Measurements from ENCODE around the gene MYO7B. TPM values are rescaled to one million over a fixed set of nuclear protein-coding genes. Genes with fewer than 3 reads are reported as not detected.

MYO7B gene
- total and polyA plus RNA-seq, 9 of the 15 experiments (the other 6 are each of a cell fraction or from before 2014, with no cell fraction given) = 0.08 TPM; not detected in 8

DNA sequence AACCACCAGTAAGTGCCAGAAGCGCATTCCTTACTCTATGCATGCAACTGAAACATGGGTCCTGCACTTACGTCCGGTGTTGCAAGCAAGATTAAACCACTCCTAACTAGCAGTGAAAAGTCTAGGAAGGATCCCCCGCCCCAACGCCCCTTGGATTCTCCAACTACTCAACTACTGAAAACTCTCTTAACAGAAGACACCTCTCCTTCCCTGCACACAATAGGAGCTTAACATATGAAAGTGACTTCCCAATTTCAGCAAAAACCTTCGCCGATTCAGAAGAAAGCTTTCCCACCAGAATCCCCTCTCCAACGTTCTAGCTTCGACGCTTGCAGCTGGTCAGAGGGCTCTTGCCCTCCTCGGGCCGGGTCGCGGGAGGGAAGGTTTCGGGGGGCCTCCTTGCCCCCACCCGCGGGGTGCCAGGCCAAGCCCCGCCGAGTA lies 9.8 kb upstream of the MYO7B start (continued):
- TF ChIP-seq, protein P1, sequence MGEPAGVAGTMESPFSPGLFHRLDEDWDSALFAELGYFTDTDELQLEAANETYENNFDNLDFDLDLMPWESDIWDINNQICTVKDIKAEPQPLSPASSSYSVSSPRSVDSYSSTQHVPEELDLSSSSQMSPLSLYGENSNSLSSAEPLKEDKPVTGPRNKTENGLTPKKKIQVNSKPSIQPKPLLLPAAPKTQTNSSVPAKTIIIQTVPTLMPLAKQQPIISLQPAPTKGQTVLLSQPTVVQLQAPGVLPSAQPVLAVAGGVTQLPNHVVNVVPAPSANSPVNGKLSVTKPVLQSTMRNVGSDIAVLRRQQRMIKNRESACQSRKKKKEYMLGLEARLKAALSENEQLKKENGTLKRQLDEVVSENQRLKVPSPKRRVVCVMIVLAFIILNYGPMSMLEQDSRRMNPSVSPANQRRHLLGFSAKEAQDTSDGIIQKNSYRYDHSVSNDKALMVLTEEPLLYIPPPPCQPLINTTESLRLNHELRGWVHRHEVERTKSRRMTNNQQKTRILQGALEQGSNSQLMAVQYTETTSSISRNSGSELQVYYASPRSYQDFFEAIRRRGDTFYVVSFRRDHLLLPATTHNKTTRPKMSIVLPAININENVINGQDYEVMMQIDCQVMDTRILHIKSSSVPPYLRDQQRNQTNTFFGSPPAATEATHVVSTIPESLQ (CRISPR knock-in tag; IDR thresholded peaks at IDR 0.05) = no peak
- TF ChIP-seq ZNF589 (CRISPR knock-in tag; IDR thresholded peaks at IDR 0.05; ENCODE audit: low read depth) (no peak), CHD1 (IDR thresholded peaks at IDR 0.05; ENCODE audit: low read length) (peak; percentile 80), ZNF445 (CRISPR knock-in tag; IDR thresholded peaks at IDR 0.05; ENCODE audit: low read depth) (no peak), ZFPM2 (CRISPR knock-in tag; IDR thresholded peaks at IDR 0.05) (no peak)

DNA sequence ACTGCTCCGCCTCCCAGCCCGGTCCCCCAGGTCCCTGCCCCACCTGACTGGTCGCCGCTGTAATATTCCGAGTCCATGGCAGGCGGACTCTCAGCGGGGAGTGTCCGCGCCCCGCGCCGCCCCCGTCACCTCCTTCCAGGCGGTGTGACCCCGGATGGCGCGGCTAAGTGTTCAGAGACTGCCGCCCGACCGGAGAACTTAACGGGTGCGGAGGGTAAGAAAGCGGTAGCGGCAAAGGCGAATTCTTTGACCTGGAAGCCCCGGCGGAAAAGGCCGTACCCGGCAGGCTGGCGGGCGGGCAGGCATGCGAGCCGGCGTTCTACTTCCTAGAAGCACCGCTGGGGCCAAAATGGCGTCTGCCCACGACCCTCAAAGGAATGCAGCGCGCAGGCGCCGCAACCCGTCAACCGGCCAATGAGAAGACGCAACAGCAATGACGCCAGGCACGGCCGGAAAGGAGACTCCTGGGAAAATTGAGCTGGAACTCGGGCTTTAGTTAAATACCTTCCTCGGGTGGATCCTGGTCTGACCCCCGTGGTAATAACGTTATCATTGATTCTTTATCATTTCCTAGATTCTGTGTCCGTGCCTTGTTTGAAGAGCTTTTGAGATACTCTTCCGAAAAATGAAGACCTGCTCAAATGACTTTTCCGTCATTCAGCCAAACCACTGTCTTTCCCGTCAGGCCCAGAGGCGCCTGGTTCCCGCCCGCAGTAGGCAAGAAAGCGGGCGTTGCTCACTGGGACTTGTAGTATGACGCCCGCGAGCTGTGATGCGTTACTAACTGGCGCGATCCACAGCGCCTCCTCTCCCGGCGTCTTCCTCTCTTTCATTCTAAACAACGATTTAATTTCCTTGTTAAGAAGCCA lies 9.1 kb upstream of the MYO7B start, which contains the start of gene IWS1:
Gene IWS1 (minus strand): TSS at position 358 of the 869 bp plus-strand sequence. CDS start 281 bp downstream, at position 77.
- peak within 1 kb of the TSS; percentile 97 for H3K4me2 ChIP-seq (ENCODE audit: insufficient read depth, low read length)
- under 1% methylated on average over 70 of the region's 70 CpGs for WGBS (ENCODE audit: insufficient coverage, low coverage, missing lambda C conversion rate)
- peak within 1 kb of the TSS; percentile 85 for H3K27ac ChIP-seq (ENCODE audit: extremely low read depth, low read depth, low read length)
- peaks cover 7 to 9% of the 10 kb centered on the region in 2 experiments; a peak in 4 of 5 replicates for H3K4me1 ChIP-seq (replicated peaks in 1 of 2; ENCODE audit: control insufficient read depth in 2 of 2, insufficient read depth in 2 of 2, low read length in 2 of 2)
- peaks cover 0 to 6% of the 10 kb centered on the region in 2 experiments; a peak in 2 of 5 replicates for H3K27me3 ChIP-seq (ENCODE audit: control insufficient read depth in 2 of 2, insufficient read depth in 2 of 2, low read length in 2 of 2)
- in situ Hi-C loops (cut with MboI) = no loop called here
- H3K9me3 ChIP-seq (replicated peaks; ENCODE audit: control insufficient read depth, insufficient read depth, low read depth, low read length) = 0 out of 2 replicates have a peak, but pooled peaks cover 4% of the 10 kb centered on the region
- peaks cover 27% of the 10 kb centered on the region; the same call in 2 of the 3 replicates for H3K36me3 ChIP-seq (ENCODE audit: control insufficient read depth, insufficient read depth, low read length)
- no peaks in the 10 kb centered on the region for H3K9me1 ChIP-seq (ENCODE audit: control insufficient read depth, insufficient read depth, low read length)
- intact Hi-C loops (cut with micrococcal nuclease) = no loop called here
- CTCF ChIA-PET (ENCODE audit: low intra/inter-chr PET ratio) = interaction anchor here (0.8 kb wide), 1 partner anchor 124 kb away, joined by 4 read pairs; no protein-coding TSS in a partner anchor
- BruUV-seq (replicated peaks) = TSS peak; percentile 94
- peak within 1 kb of the TSS; percentile 80 for H3K4me3 ChIP-seq
- H4K20me1 ChIP-seq (replicated peaks; ENCODE audit: control insufficient read depth, insufficient read depth, low read length) = no peaks in the 10 kb centered on the region
- peak; percentile 88 for FAIRE-seq
- peak within 1 kb of the TSS; percentile 93 for H2AFZ ChIP-seq (ENCODE audit: low read depth, low read length)
- POLR2A ChIA-PET = interaction anchor here (0.6 to 2.0 kb wide), 19 partner anchors 8 to 353 kb away, joined by 3 to 30 read pairs (median 4); no protein-coding TSS in a partner anchor
- H3K9ac ChIP-seq (ENCODE audit: insufficient read depth in 1 of 2, low read depth in 2 of 2, low read length in 2 of 2) = peak within 1 kb of the TSS; percentile 94 to 98
- peak; percentile 94 for ATAC-seq
- peak; percentile 93 to 98 (median 94) for DNase-seq (ENCODE audit: extremely low read depth in 1 of 4, low spot score in 3 of 4)
- H3K79me2 ChIP-seq (ENCODE audit: control insufficient read depth, insufficient read depth, low read length) = peaks cover 49% of the 10 kb centered on the region
- TF ChIP-seq SMARCA4 (IDR thresholded peaks at IDR 0.05) (no peak), NR2C1 (IDR thresholded peaks at IDR 0.05) (peak; percentile 80), NR2C1 (tag; IDR thresholded peaks at IDR 0.05) (peak; percentile 89), U2AF1 (optimal IDR thresholded peaks at IDR 0.05; ENCODE audit: low read depth, low read length) (no peak), SMAD4 (CRISPR knock-in tag; conservative IDR thresholded peaks at IDR 0.05) (0 out of 2 replicates have a peak, but pooled peaks have one; percentile 31), ZBTB7A (IDR thresholded peaks at IDR 0.05; ENCODE audit: borderline replicate concordance, control insufficient read depth, low read depth, low read length) (peak; percentile 54; the same call in 1 of the 2 replicates), FOXP1 (CRISPR knock-in tag; IDR thresholded peaks at IDR 0.05) (no peak)
- TF ChIP-seq, protein P2, sequence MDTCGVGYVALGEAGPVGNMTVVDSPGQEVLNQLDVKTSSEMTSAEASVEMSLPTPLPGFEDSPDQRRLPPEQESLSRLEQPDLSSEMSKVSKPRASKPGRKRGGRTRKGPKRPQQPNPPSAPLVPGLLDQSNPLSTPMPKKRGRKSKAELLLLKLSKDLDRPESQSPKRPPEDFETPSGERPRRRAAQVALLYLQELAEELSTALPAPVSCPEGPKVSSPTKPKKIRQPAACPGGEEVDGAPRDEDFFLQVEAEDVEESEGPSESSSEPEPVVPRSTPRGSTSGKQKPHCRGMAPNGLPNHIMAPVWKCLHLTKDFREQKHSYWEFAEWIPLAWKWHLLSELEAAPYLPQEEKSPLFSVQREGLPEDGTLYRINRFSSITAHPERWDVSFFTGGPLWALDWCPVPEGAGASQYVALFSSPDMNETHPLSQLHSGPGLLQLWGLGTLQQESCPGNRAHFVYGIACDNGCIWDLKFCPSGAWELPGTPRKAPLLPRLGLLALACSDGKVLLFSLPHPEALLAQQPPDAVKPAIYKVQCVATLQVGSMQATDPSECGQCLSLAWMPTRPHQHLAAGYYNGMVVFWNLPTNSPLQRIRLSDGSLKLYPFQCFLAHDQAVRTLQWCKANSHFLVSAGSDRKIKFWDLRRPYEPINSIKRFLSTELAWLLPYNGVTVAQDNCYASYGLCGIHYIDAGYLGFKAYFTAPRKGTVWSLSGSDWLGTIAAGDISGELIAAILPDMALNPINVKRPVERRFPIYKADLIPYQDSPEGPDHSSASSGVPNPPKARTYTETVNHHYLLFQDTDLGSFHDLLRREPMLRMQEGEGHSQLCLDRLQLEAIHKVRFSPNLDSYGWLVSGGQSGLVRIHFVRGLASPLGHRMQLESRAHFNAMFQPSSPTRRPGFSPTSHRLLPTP (IDR thresholded peaks at IDR 0.05; ENCODE audit: borderline replicate concordance, extremely low read depth, insufficient read length) = no peak
- TF ChIP-seq, protein P3, sequence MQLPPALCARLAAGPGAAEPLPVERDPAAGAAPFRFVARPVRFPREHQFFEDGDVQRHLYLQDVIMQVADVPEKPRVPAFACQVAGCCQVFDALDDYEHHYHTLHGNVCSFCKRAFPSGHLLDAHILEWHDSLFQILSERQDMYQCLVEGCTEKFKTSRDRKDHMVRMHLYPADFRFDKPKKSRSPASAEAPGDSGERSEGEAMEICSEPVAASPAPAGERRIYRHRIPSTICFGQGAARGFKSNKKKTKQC (CRISPR knock-in tag; IDR thresholded peaks at IDR 0.05) = no peak

All from K562 (cell line).